ENCODE data around the gene MIXL1. TPM values are rescaled to one million over a fixed set of nuclear protein-coding genes. Genes with fewer than 3 reads are reported as not detected.
A peak's percentile ranks its signal among the peaks of the same experiment; 100 is the strongest.
"Not testable (repeated sequence)": the region's sequence is repeated elsewhere in the genome, so short reads cannot be mapped to it uniquely, and the experiment has no call there.

MIXL1 gene
- total RNA-seq, 2 donors from 2014 or later, result not detected

DNA sequence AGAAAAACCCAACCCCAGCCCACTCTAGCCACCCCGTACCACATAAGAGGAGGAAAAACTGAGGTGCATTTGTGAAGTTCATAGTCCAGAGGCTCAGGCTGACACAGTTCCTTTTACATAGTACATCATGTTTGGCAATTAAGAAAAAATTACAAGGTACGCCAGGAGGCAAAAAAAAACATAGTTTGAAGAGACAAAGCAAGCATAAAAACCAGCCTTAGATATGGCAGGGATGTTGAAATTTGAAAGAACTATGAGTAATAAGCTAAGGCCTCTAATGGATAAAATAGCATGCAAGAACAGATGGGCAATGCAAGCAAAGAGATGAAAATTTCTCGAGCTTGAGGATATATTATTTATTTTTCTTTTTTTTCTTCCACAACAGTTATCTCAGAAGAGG, 31.9 kb downstream of the MIXL1 start:
- no peaks in the 10 kb centered on the region for H3K36me3 ChIP-seq
- TF ChIP-seq, protein P1, sequence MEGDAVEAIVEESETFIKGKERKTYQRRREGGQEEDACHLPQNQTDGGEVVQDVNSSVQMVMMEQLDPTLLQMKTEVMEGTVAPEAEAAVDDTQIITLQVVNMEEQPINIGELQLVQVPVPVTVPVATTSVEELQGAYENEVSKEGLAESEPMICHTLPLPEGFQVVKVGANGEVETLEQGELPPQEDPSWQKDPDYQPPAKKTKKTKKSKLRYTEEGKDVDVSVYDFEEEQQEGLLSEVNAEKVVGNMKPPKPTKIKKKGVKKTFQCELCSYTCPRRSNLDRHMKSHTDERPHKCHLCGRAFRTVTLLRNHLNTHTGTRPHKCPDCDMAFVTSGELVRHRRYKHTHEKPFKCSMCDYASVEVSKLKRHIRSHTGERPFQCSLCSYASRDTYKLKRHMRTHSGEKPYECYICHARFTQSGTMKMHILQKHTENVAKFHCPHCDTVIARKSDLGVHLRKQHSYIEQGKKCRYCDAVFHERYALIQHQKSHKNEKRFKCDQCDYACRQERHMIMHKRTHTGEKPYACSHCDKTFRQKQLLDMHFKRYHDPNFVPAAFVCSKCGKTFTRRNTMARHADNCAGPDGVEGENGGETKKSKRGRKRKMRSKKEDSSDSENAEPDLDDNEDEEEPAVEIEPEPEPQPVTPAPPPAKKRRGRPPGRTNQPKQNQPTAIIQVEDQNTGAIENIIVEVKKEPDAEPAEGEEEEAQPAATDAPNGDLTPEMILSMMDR (IDR thresholded peaks at IDR 0.05), result no peak
- no peak overlapping the region for H3K27ac ChIP-seq
- ATAC-seq (ENCODE audit: insufficient number of reproducible peaks, low FRiP score, low read depth) (peak; percentile 50), DNase-seq (ENCODE audit: low spot score) (no peak)
- H3K9me3 ChIP-seq, result no peaks in the 10 kb centered on the region
- no peak overlapping the region for H3K4me3 ChIP-seq
- no peaks in the 10 kb centered on the region for H3K27me3 ChIP-seq (replicated peaks; ENCODE audit: insufficient read depth)
- H3K4me1 ChIP-seq (ENCODE audit: control insufficient read depth in 1 of 2, low read depth in 2 of 2), result no peaks in the 10 kb centered on the region

DNA sequence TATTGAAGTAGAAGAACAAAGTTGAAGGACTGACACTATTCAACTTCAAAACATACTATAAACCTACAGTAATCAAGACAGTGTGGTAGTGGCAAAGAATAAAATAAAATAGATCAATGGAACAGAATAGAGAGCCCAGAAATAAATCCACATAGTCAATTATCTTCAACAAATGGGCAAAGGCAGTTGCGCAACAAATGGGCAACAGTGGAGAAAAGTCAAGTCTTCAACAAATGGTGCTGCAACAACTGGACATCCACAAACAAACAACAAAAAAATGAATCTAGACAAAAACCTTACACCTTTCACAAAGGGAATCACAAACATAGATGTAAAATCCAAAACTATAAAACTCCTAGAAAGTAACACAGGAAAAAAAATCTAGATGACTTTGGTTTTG, 38.4 kb downstream of the MIXL1 start:
- TF ChIP-seq, protein P1 (IDR thresholded peaks at IDR 0.05), result no peak
- H3K9me3 ChIP-seq, result no peaks in the 10 kb centered on the region
- no peaks in the 10 kb centered on the region for H3K36me3 ChIP-seq
- H3K27ac ChIP-seq, result no peak overlapping the region
- DNase-seq (ENCODE audit: low spot score), result no peak
- no peaks in the 10 kb centered on the region for H3K27me3 ChIP-seq (replicated peaks; ENCODE audit: insufficient read depth)
- no peaks in the 10 kb centered on the region for H3K4me1 ChIP-seq (ENCODE audit: control insufficient read depth in 1 of 2, low read depth in 2 of 2)
- no peak for ATAC-seq (ENCODE audit: insufficient number of reproducible peaks, low FRiP score, low read depth)
- no peak overlapping the region for H3K4me3 ChIP-seq

DNA sequence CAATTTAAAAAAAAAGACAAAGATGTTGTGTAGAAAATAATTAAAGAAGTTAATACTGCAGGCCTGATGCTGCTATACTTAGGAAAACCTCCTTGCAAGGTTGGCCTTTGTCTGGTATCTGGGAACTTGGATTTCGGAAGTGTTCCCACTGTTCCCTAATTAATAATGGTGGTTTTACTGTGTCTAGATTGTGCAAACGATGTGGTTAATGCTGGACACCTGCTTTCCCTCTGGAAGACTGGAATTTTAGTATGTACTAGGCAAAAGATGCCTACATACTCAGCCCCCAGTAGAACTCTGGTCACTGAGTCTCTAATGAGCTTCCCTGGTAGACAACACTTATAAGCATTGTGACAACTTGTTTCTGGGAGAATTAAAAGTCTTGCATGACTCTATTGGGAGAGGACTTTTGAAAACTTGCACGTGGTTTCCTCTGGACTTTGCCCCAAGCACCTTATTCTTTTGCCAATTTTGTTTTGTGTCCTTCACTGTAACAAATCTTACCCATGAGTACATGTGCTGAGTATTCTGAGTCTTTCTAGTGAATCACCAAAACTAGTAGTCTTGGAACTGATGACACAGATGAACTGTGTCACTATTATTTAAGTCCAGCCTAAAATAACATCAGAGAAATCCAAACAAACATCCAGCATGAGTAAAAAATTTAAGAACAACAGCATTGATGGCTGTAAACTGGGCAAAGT, 45.1 kb downstream of the MIXL1 start:
- no peaks in the 10 kb centered on the region for H3K9me3 ChIP-seq
- H3K27me3 ChIP-seq (replicated peaks; ENCODE audit: insufficient read depth), result no peaks in the 10 kb centered on the region
- H3K4me3 ChIP-seq, result no peak overlapping the region
- ATAC-seq (ENCODE audit: insufficient number of reproducible peaks, low FRiP score, low read depth), result peak; percentile 68
- H3K27ac ChIP-seq, result peak overlapping the region in 1 of 2 donors; percentile 49
- peaks cover 6 to 22% of the 10 kb centered on the region in 2 donors for H3K4me1 ChIP-seq (ENCODE audit: control insufficient read depth in 1 of 2, low read depth in 2 of 2)
- no peaks in the 10 kb centered on the region for H3K36me3 ChIP-seq
- TF ChIP-seq, protein P1 (IDR thresholded peaks at IDR 0.05), result no peak
- DNase-seq (ENCODE audit: low spot score), result no peak

DNA sequence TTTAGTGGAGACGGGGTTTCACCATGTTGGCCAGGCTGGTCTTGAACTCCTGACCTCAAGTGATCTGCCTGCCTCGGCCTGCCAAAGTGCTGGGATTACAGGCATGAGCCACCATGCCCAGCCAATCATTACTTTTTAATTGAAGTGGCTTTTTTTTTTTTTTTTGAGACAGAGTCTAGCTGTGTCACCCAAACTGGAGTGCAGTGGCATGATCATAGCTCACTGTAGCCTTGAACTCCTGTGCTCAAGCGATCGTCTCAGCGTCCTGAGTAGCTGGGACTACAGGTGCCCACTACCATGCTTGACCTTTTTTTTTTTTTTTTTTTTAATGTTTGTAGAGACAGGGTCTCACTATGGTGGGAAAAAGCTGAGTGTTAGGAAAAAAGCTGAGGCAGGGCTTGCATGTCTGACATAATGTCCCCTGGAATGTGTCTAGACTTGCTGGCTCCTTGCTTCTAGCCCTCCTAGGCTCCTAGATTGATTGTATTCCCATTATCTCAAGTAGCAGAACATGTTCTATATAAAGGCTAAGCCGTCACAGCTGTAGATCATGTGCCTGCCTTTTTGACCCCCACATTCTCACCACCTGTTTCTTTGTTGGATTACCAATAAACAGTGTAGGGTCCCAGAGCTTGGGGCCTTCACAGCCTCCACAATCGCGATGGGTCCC, 48.9 kb downstream of the MIXL1 start:
- not testable (repeated sequence) for H3K9me3 ChIP-seq; H3K4me3 ChIP-seq; H3K27me3 ChIP-seq (replicated peaks; ENCODE audit: insufficient read depth); H3K36me3 ChIP-seq; DNase-seq (ENCODE audit: low spot score)
- Histone ChIP-seq H3K27ac (peak overlapping the region; percentile 72 to 73), H3K4me1 (ENCODE audit: control insufficient read depth in 1 of 2, low read depth in 2 of 2) (peaks cover 11 to 31% of the 10 kb centered on the region in 2 donors)
- ATAC-seq (ENCODE audit: insufficient number of reproducible peaks, low FRiP score, low read depth), result peak; percentile 56

DNA sequence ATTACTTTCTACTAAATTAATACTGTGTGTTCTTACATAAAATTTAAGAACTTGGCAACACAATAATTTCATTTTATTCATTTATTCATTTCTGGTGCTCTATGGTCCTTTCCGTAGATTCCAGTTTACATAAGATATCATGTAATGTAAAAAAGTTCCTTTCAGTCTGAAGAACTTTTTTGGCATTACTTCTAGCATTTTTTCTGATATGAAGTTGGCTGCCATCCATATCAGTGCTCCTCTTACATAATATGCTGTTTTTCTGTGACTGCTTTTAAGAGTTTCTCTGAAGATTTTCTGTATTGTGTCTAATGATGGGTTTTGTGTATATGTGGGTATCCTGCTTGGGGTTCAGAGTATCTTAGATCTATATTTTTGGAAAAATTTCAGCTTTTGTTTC, 50.7 kb downstream of the MIXL1 start:
- peaks cover 4 to 31% of the 10 kb centered on the region in 2 donors for H3K4me1 ChIP-seq (ENCODE audit: control insufficient read depth in 1 of 2, low read depth in 2 of 2)
- DNase-seq (ENCODE audit: low spot score) (no peak), ATAC-seq (ENCODE audit: insufficient number of reproducible peaks, low FRiP score, low read depth) (no peak)
- TF ChIP-seq, protein P1 (IDR thresholded peaks at IDR 0.05), result no peak
- H3K27me3 ChIP-seq (replicated peaks; ENCODE audit: insufficient read depth), result no peaks in the 10 kb centered on the region
- H3K4me3 ChIP-seq, result no peak overlapping the region
- H3K27ac ChIP-seq, result peak overlapping the region in 1 of 2 donors; percentile 72
- H3K9me3 ChIP-seq, result no peaks in the 10 kb centered on the region
- H3K36me3 ChIP-seq, result no peaks in the 10 kb centered on the region
